GM21529 (cell line): ENCODE measurements around the gene ATP6V1G3.
A peak's percentile ranks its signal among the peaks of the same experiment; 100 is the strongest.
"Not testable (repeated sequence)": the region's sequence is repeated elsewhere in the genome, so short reads cannot be mapped to it uniquely, and the experiment has no call there.

ENCODE experiments used
- ATAC-seq: cut with Tn5 transposase; IDR thresholded peaks from one replicate; pipeline ENCODE4 v1.9.1; 2021; ENCODE audit not compliant: unreplicated experiment

Gene ATP6V1G3

GRCh38 chr1:198498103-198498385 is 42.4 kb downstream of the ATP6V1G3 start:
- ATAC-seq, result no peak

GRCh38 chr1:198497326-198498102 is 43.0 kb downstream of the ATP6V1G3 start:
- ATAC-seq, result peak; percentile 61

GRCh38 chr1:198496216-198497143 is 44.0 kb downstream of the ATP6V1G3 start:
- no peak for ATAC-seq

GRCh38 chr1:198495631-198496030 is 44.8 kb downstream of the ATP6V1G3 start:
- ATAC-seq, result no peak

- ATAC-seq, result no peak
Measured at GRCh38 chr1:198494658-198495103, 45.8 kb downstream of the ATP6V1G3 start.

- ATAC-seq, result no peak
Measured at GRCh38 chr1:198494139-198494538, 46.3 kb downstream of the ATP6V1G3 start.

GRCh38 chr1:198493329-198493728 is 47.2 kb downstream of the ATP6V1G3 start:
- ATAC-seq, result no peak

GRCh38 chr1:198492872-198493271 is 47.6 kb downstream of the ATP6V1G3 start:
- ATAC-seq, result no peak

- no peak for ATAC-seq
Measured at GRCh38 chr1:198491596-198491995, 48.9 kb downstream of the ATP6V1G3 start.

GRCh38 chr1:198491028-198491427 is 49.5 kb downstream of the ATP6V1G3 start:
- ATAC-seq, result no peak

GRCh38 chr1:198490224-198490623 is 50.3 kb downstream of the ATP6V1G3 start:
- no peak for ATAC-seq

GRCh38 chr1:198486903-198487302 is 53.6 kb downstream of the ATP6V1G3 start:
- ATAC-seq, result no peak

- no peak for ATAC-seq
Measured at GRCh38 chr1:198483645-198484044, 56.8 kb downstream of the ATP6V1G3 start.

- ATAC-seq, result no peak
Measured at GRCh38 chr1:198483006-198483405, 57.5 kb downstream of the ATP6V1G3 start.

GRCh38 chr1:198481661-198482060 is 58.8 kb downstream of the ATP6V1G3 start:
- ATAC-seq, result no peak

- no peak for ATAC-seq
Measured at GRCh38 chr1:198480876-198481275, 59.6 kb downstream of the ATP6V1G3 start.

GRCh38 chr1:198477354-198477753 is 63.1 kb downstream of the ATP6V1G3 start:
- not testable (repeated sequence) for ATAC-seq
